CD1c-positive myeloid dendritic cell (primary cell): ENCODE results near the gene NOL3.
A peak's percentile ranks its signal among the peaks of the same experiment; 100 is the strongest.

ENCODE experiments used
- DNase-seq: peaks from one replicate; pipeline ENCODE4 v3.0.0-alpha.2; 2016; ENCODE audit errors: extremely low spot score

Gene NOL3

DNA sequence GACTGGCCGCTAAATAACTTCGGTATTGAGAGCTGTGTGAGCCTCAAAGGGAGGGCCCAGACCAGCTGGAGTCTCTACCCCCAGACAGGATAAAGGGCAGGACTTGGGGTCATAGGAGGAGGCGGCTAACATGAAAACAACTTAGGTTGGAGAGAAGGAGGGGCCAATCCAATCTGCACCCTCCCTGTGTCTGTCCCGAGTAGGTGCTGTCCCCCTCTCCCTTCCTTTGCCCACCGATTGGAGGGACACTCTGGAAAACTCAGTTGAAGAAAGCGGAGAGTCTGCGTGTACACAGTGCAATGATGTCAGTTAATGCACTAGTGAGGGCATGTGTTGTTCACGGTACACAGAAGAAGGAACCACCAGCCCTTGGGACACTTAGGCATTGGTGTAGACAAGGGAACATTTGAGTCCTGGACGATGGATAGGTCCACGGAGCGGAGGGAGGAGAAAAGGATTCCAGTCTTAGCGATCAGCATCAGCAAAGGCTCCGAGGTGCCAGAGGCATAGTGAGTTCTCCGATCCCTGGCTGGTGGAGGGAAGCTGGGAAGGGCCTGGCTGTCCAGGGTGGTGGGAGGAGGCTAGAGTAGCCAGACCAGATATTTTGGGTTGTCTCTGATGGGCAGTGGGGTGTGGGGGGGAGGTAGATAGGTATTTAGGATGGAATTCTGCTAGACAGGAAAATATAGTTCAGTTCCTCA, 761 bp downstream of the NOL3 start:
- no peak for DNase-seq

DNA sequence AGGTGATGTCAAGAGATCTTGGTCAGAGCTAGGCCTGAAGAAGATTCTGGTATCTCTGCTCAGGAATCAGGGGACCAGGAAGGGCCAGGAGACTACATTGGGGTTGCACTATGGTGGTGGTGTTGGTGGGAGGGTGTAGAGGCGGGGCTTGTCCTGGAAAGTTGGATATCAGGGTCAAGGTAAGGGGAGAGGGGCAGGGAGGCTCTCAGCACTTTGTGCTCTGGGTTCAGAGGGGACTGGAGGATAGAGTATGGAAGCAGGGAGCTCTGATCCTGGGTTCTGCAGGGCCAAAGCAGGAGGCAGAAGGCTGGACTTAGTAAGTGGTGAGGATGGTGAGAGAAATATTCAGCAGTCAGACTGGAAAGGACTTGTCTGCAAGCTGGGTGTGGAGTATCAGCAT, 3.0 kb downstream of the NOL3 start:
- DNase-seq = no peak

DNA sequence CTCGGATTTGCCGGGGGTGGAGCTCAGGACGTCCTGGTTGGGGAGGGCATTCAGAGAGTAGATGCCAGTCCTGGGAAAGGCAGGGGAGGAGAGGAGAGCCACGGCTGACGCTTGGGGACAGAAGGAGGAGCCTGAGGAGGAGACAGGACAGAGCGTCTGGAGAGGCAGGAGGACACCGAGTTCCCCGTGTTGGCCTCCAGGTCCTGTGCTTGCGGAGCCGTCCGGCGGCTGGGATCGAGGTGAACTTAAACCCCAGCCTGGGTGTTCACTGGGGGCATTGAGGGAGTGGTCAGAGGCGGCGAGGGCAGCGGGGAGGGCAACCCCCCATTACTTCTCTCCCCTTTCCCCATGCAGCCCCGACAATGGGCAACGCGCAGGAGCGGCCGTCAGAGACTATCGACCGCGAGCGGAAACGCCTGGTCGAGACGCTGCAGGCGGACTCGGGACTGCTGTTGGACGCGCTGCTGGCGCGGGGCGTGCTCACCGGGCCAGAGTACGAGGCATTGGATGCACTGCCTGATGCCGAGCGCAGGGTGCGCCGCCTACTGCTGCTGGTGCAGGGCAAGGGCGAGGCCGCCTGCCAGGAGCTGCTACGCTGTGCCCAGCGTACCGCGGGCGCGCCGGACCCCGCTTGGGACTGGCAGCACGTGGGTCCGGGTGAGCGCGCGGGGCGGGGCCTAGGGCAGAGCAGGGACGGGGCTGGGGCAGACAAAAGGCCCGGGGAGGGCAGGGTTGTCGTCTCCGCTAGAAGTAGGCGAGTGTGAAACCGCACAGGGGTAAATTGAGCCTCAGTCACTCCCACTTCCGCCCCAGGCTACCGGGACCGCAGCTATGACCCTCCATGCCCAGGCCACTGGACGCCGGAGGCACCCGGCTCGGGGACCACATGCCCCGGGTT, 3.7 kb downstream of the NOL3 start:
- DNase-seq = peak; percentile 85

DNA sequence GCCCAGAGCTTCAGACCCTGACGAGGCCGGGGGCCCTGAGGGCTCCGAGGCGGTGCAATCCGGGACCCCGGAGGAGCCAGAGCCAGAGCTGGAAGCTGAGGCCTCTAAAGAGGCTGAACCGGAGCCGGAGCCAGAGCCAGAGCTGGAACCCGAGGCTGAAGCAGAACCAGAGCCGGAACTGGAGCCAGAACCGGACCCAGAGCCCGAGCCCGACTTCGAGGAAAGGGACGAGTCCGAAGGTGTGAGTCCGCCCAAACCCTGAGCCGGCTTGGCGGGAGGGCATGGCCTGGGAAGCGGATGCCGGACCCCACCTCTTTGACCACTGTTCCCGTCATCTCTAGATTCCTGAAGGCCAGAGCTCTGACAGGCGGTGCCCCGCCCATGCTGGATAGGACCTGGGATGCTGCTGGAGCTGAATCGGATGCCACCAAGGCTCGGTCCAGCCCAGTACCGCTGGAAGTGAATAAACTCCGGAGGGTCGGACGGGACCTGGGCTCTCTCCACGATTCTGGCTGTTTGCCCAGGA, 4.4 kb downstream of the NOL3 start:
- DNase-seq = no peak

DNA sequence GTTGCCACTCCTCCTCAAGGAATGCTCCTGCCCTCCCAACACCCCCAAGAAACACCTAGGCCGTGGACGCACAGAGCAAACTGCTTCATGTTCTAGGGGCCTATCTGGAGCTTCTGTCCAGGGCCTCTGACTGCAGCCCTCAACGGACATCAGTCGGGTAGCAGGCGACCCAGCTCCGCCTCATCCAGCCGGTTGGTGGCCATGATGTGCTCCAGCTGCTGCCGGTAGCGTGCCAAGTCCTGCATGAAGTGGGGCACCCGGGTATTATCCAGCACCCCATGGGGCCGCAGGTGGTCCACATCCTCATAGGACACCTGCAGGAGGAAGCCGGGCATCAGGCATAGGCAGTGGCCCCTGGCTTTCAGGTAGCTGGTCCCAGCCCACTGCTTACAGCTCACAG, 6.3 kb downstream of the NOL3 start:
- no peak for DNase-seq

DNA sequence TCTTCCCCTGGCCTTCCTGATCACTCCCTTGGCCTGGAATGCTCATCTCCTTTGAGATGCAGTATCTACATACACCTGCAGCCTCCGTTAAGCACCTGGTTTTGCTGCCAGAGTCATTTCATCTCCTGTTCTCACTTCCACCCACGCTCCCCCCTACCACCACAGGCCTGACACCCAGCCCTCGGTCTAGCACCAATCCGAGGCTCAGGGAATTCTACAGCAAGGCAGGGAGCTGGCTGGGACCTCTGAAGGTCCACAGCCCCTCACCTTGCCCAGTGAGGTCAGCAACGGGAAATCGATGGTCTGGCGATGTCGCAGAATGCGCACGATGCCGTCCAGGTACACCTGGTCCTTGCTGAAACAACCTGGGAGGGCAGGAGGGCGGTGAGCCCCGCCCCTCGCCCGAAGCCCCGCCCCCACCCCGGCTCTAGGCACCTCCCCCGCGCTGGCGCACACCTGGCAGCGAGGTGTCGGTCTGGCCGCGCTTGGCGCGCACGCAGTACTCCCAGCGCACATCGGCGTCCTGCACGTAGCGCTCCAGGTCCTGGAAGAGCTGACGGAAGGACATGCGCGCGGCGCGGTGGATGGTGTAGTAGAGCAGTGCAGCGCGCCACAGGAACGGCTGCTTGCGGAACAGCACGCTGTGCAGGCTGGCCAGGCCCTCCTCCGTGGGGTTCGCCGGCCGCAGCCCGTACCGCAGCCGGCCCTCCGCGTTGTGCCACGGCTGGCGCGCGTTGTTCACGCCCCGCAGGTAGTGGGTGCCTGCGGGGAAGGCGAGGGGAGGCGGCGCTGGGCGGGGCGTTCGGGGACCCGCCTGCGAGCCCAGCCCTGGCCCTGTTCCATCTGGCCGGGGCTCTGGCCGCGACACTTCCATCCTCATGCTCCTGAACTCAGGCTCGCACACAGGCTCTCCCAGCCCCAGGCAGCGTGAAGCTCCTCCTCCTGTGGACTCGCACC, 7.7 kb downstream of the NOL3 start:
- peak; percentile 61 for DNase-seq

DNA sequence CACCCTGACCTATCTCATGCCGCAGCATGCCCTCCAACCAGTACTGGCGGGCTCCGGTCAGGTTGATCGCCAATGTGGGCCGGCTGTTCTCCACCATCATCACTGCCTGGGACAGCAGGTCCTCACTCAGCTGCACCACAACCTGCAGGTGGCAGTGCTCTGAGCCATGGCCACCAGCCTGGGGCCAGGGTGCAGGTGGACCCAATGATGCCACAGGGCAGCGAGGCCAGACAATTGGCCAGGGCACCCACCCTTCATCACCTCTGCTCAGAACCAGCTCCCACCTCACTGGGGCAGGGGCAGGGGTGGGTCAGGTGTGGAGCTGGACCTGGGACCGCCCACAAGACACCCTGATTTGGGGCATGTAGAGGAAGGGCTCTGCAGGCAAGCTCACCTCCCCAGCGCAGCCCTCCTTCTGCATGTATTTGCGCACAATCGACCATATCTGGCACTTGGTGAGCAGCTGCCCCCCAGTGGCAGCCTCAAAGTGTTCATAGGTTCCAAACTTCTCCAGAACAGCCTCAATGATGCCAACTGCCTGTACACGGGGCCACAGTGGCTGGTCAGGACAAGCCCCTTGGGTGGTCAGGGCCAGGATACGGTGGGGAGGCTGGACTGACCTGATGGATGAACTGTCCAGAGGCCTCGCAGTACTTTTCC, 9.2 kb downstream of the NOL3 start:
- DNase-seq = no peak

DNA sequence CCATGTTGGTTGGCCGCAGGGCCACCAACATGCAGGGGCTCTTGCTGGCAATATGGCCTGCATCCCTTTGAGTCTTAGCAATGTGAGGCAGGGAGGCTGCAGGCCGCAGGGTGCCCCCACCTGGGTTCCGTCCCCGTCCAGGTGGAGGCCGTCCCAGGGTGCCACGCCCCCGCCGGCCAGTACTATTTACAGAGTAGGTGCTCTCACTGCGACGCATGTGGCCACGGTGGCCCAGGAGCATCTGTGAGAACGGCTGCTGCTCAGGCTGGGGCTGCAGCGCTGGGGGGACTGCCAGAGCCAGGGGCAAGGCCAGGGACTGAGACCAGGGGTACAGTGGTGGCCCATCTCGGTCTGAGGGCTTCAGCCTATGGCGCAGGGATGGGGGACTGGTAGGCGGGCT, 9.8 kb downstream of the NOL3 start:
- DNase-seq = no peak

DNA sequence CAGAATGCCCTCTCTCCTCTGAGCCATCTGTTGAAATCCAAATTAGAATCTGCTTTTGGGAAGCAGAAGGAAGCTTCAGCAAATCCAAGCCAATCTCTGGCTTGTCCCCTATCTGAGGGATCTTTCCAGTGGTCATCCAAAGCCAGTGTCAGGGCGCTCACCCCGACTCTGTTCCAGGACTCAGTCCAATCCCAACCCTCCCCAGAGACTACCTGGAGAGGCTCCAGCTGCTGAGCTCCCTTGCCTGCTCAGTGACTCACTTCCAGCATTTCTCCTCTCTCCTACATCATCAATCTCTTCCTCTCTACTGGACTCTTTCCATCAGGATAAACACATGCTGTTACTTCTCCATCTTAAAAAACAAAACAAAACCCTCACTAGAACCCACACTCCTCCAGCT, 11.0 kb downstream of the NOL3 start:
- no peak for DNase-seq

DNA sequence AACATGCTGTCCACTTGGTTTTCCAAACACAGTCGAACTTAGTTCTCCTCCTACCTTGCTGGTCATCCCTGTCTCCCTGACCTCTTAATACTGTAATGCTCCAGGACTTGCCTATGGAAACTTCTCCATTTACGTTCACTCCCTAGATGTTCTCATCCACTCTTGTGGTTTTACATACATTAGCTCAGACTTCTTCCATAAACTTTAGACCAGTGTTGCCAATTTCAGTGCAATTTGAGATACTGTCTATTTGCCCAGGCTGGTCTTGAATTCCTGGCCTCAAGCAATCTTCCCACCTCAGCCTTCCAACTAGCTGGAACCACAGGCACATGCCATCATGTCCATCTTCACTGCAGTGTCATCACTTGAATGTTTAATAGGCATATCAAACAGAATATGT, 11.9 kb downstream of the NOL3 start:
- DNase-seq = no peak

DNA sequence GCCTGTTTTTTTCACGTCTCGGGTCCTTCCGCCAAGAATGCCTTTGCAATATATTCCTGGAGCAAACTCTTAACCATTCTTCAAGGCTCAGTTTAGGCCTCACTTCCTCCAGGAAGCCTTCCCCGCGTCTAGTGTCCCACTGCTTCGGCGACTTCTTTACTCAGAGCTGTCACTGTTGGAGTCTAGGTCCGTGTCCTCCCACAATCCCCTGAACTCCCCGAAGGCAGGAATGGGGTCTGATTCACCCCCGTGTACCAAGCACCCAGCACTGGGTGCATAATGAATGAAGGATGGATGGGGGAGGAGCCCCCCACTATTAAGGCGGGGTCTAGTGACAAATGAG, 12.9 kb downstream of the NOL3 start:
- no peak for DNase-seq

DNA sequence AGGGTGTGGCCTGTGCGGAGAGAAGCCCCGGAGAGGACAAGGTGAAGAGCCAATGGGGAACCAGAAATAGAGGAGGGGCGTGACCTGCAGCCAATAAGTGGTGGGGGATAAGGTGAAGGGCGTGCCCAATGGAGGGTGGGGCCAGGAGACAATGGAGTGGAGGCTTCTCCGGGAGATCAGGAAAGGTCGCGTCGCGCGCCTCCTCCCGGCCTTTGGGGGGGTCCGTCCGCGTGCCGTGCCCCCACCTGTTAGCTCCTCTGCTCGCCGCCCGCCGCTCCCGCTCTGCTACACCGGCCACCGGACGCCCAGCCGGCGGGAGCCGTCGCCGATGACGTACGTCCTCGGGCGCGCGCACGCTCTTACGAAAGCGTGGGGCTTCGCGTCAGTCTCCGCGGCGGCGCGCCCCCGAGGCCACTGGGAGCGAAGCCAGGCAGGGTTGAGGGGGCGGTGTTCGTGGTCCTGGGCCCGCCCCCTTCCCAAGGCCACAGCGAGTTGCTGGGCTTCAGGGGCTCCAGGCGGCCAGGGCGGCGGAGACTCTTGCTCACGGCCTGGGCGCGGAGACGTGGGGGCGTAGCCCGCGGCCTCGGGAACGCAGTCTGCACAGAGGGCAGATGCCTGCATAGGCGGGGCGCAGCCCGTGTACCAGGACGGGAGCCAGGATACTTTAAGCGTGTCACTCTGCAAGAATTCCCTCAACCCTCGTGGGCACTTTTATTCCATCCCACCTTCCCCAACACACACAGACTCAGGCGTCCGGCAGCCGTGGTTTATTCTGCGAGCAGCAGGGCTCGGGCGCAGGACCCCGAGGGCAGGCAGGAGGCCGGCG, 13.5 kb downstream of the NOL3 start, which contains the start of gene MATCAP1:
Gene MATCAP1, minus strand, starts transcription at position 337 of the 826 bp plus-strand sequence. CDS start 3,353 bp downstream, outside the sequence.
- DNase-seq = peak; percentile 96

DNA sequence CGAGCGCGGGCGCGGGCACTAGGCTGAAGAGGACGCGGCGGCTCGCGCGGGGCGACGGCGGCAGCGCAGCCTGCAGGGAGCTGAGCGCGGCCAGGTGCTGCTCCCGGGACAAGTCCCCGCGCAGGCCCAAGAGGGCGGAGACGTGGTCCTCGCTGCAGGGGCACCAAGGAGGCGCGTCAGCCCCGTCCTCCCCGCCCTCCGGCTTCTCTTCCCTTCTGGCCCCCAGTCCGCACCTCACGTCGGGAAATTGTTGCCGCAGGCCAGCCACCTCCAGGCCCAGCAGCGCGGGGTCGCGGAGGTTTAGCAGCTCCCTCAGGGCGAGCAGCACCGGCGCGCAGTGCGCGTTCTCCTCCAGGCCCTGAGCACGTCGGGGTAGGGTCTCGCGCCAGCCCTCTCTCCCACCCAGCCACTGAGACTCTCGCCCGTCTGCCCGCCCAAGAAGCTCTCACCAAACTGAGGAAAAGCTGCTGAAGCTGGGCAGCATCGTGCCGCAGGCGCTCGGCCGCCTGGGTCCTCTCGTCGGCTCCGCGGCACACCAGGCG, 14.2 kb downstream of the NOL3 start:
- no peak for DNase-seq

DNA sequence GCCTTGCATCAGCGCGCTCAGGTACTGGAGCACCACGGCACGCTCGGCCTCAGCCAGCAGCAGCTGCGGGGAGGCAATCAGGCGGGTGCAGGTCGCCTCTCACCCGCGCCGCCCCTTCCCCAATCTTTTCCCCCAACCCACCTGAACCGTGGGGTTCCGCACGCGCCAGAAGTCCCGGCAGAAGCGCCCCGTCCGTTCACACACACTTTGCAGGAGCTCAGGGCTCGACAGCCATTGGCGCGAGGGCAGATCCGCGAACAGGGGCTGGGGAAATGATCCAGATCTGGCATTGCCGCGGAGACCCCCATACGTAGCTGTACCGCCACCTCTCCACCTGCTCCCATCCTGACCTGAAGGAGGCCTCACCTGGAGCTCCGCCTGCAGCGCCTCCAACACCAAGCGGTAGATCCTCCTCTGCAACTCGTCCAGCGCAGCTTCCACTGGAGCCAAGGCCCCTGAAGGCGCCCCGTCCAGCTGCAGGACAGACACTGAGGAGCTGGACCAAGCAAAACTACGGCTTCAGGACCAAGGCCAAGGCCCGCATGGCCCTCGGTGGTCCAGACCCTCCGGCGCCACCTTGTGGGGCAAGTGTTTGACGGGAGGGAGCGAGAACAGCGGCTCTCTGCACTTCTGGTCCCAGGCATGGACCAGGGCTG, 14.8 kb downstream of the NOL3 start:
- DNase-seq = peak; percentile 92

DNA sequence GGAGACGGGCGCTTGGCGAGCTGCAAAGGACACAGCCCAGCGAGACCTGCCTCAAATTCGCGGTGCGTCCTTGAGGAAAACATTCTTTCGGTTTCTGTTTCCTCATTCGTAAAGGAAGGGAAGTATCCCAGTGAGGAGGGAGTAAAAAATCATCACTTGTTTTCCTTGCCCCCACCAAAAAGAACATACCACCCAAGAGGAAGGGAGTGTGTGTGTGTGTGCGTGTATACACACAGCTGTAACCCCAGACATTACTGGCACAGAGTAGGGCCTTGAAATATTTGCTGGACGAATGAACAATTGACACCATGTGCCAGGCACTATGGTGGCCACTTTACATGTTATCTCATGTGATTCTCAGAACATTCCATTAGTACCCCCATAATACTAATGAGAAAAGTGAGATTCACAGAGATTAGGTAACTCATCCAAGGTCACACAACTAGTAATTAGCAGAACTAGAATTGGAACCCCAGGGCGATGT, 15.4 kb downstream of the NOL3 start:
- no peak for DNase-seq

DNA sequence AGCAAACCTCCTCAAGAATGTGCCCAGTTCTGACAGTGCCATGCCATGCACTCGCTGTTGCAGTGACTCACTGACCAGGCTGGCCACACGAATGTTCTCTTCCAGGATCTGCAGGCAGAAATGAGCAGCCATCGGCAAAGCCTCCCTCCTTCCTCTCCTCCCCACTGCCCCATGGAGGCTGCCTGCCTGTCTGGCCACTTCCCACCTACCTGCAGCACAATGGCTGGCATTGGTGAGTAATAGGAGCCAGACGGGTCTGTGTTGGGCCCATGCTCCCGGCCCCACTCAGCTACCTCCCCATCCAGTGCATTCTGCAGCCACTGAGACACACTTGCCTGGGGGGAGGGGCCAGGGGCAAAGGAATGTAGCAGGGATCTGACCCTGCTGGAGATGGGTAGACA, 16.2 kb downstream of the NOL3 start:
- no peak for DNase-seq

DNA sequence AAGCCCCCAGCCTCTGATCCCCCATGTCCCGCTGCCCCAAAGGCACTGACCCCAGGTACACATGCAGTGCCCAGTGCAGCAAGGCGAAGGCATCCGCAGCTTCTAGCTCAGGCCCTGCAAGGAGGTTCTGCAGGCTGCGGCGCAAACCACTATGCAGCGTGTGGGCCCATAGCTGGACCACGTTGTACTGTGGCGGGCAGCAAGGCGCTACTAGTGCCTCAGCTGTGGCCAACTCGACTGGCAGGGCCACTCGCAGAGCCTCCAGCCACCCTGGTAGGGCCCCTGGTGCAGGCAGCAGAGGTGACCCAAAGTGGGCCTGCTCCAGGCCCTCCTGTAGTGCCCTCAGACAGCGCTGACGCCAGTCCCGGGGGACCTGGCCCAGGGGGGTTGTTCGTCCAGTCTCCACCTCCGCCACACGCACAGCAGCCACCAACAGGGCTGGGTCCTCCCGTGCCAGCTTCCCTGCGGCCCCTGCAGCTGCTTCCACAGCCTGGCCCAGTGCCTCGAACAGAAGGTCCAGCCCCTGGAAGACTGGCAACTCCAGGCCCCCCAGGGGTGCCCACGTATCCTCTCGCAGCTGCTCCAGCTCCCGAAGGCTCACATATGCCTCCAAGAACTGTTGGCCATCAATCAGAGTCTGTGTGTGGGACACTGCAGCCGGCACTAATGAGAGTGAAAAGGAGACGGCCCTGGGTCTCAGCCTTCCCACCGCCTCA, 17.0 kb downstream of the NOL3 start:
- no peak for DNase-seq

DNA sequence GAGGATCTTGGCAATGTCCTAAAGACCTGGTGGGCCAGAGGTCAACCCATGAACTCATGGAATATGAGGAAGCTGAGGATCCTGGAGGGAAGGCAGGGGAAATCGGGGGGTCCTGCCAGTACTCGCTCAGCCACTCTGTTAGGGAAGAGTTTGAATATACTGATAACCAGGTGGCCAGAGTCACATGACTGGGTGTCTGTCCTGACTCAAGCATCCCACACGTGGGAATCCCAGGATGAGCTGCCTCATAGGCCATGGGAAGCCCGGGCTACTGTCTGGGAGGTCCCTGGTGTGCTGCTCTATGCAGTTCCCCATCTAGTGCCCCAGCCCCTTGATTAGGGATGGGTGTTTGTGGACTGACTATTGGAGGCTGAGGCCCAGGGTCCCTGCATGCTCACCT, 18.0 kb downstream of the NOL3 start:
- DNase-seq = no peak

DNA sequence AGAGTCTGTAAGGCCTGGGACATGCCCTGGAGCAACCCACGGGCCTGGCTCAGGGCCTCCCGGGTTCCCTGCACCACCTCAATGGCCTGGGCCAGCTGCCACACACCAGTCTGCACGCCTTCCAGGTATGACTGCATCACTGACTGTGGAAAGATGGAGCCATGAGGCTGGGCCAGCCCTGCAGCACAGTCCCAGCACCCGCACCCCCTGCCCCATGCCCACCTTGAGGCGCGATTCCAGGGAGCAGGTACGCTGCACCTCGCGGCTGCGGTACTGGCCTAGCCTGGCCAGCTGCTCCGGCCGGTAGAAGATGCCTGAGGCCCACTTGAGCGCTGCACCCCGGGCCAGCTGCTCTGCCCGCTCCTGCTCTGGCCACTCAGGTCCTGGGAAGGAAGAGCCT, 18.5 kb downstream of the NOL3 start:
- DNase-seq = no peak
